Tibial nerve (tissue), 4 donors: ENCODE measurements around the gene GPC6. TPM values are rescaled to one million over a fixed set of nuclear protein-coding genes. Genes with fewer than 3 reads are reported as not detected.

Source experiments
- DNase-seq, 2 donors: peaks; one replicate each; pipeline ENCODE4 v3.0.0-alpha.2; 2019; ENCODE audit warnings: low spot score in 2 of 2
- H3K27ac ChIP-seq, 4 donors: fragments of 200-600 bp; sonication (generic) in 3 of 4; one replicate each; pipeline ENCODE4 v1.5.1; 2017 to 2019; ENCODE audit warnings: mild to moderate bottlenecking in 1 of 4
- H3K27me3 ChIP-seq, 2 donors: fragments of 200-600 bp; sonication (generic) in 1 of 2; one replicate each; pipeline versions ENCODE4 v1.5.1 to v1.6.0; 2017 to 2019
- H3K36me3 ChIP-seq, 3 donors: fragments of 200-600 bp; sonication (generic); one replicate each; pipeline ENCODE4 v1.5.1; 2018 to 2019
- H3K4me1 ChIP-seq, 4 donors: fragments of 200-600 bp; sonication (generic) in 3 of 4; one replicate each; pipeline ENCODE4 v1.5.1; 2017 to 2019
- H3K4me3 ChIP-seq, 4 donors: fragments of 200-600 bp; sonication (generic) in 3 of 4; one replicate each; pipeline ENCODE4 v1.5.1; 2017 to 2019; ENCODE audit warnings: mild to moderate bottlenecking in 1 of 4, moderate library complexity in 1 of 4
- H3K9me3 ChIP-seq, 4 donors: fragments of 200-600 bp; sonication (generic) in 3 of 4; one replicate each; pipeline ENCODE4 v1.5.1; 2017 to 2019
- EP300 ChIP-seq, 2 donors: sonication (generic); formaldehyde crosslinking; IDR thresholded peaks; one replicate each; pipeline ENCODE4 v1.6.1; 2017; ENCODE audit warnings: antibody characterized with exemption in 2 of 2, mild to moderate bottlenecking in 1 of 2
- POLR2A ChIP-seq, 2 donors: fragments of 450-650 bp; IDR thresholded peaks; one replicate each; pipeline ENCODE4 v1.6.1; 2017; ENCODE audit warnings: antibody characterized with exemption in 2 of 2, mild to moderate bottlenecking in 2 of 2, moderate library complexity in 2 of 2
- WGBS, 2 donors: methylation state at CpG; one replicate each; pipeline ENCODE4 v1.1.5; 2018; 5-methylcytosine and 5-hydroxymethylcytosine counted together
- total RNA-seq, 4 donors: library from RNA; depleted of rRNA; stranded (reverse); fragments of >200 nt; gene quantifications; one replicate each; pipeline ENCODE4 v1.1.0, GENCODE V29; 2016
- TF ChIP-seq, protein P1 (sequence below), 5 experiments: fragments of 200-600 bp in 3 of 5; fragments of 450-650 bp in 2 of 5; sonication (generic) in 3 of 5; IDR thresholded peaks; one replicate each; pipeline ENCODE4 v1.5.1; 2016 to 2019; ENCODE audit warnings: antibody characterized with exemption in 5 of 5, mild to moderate bottlenecking in 3 of 5, moderate library complexity in 2 of 5

Gene GPC6
- total RNA-seq, 4 donors from 2014 or later = 21.9 to 39.5 (median 29.8) TPM

DNA sequence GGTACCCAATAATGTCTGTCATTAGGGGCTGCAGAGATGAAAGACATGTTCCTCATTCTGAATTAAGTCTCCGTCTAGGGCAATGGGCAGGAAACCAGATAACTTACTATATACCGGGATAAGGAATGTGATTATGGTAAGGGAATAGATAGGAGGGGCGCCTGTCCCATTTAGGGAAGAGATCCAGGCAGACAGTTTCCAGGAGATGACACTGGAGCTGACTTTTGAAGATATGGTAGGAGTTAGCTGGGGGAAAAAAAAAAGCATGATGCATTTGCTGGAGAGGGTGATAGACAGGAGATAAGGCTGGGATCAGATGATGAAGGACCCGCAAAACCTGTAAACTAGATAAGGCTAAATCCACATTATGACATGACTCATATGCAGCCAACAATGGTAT, 912.2 kb downstream of the GPC6 start:
- 88 to 95% methylated on average over 4 of the region's 4 CpGs for WGBS, 2 donors
- H3K9me3 ChIP-seq = no peaks in the 10 kb centered on the region
- no peak for DNase-seq
- no peaks in the 10 kb centered on the region for H3K27me3 ChIP-seq
- TF ChIP-seq EP300 (IDR thresholded peaks at IDR 0.05) (no peak), POLR2A (IDR thresholded peaks at IDR 0.05) (no peak)
- TF ChIP-seq, protein P1, sequence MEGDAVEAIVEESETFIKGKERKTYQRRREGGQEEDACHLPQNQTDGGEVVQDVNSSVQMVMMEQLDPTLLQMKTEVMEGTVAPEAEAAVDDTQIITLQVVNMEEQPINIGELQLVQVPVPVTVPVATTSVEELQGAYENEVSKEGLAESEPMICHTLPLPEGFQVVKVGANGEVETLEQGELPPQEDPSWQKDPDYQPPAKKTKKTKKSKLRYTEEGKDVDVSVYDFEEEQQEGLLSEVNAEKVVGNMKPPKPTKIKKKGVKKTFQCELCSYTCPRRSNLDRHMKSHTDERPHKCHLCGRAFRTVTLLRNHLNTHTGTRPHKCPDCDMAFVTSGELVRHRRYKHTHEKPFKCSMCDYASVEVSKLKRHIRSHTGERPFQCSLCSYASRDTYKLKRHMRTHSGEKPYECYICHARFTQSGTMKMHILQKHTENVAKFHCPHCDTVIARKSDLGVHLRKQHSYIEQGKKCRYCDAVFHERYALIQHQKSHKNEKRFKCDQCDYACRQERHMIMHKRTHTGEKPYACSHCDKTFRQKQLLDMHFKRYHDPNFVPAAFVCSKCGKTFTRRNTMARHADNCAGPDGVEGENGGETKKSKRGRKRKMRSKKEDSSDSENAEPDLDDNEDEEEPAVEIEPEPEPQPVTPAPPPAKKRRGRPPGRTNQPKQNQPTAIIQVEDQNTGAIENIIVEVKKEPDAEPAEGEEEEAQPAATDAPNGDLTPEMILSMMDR (IDR thresholded peaks at IDR 0.05) = no peak
- no peak overlapping the region for H3K4me3 ChIP-seq
- H3K4me1 ChIP-seq = no peaks in the 10 kb centered on the region
- H3K36me3 ChIP-seq = no peaks in the 10 kb centered on the region
- no peak overlapping the region for H3K27ac ChIP-seq

DNA sequence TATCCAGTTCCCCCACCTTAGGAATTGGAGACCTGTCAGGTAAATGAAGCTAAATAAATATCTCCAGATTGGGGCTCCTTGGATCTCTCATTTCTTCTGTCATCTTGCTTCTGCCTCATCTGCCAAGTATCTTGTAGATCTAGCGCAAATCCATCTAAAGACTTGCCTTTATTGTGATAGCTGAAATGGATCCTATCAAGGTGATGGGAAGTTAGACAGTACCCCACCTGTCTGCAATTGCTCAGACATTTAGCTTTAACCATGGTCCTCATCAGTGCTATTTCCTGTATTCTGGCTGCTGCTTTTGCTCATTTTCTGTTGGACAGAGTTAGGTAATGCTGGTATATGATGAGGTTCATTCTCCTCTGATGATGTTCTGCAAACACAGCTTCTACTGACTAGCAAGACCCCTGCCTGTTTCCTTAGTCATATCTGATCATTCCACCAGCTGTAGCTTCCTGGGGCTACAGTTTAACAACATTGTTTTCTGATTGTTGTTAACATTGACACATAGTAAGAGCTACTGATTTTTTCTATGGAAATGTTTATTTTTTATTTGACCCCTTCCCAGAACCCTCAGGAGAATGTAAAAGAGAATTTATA, 912.9 kb downstream of the GPC6 start:
- Histone ChIP-seq H3K4me3 (no peak overlapping the region), H3K4me1 (no peaks in the 10 kb centered on the region), H3K27me3 (no peaks in the 10 kb centered on the region), H3K27ac (no peak overlapping the region), H3K36me3 (no peaks in the 10 kb centered on the region), H3K9me3 (no peaks in the 10 kb centered on the region)
- TF ChIP-seq, protein P1 (IDR thresholded peaks at IDR 0.05) = no peak
- TF ChIP-seq EP300 (IDR thresholded peaks at IDR 0.05) (no peak), POLR2A (IDR thresholded peaks at IDR 0.05) (no peak)
- 95 to 100% methylated on average over 1 of the region's 1 CpG for WGBS, 2 donors
- DNase-seq = no peak

DNA sequence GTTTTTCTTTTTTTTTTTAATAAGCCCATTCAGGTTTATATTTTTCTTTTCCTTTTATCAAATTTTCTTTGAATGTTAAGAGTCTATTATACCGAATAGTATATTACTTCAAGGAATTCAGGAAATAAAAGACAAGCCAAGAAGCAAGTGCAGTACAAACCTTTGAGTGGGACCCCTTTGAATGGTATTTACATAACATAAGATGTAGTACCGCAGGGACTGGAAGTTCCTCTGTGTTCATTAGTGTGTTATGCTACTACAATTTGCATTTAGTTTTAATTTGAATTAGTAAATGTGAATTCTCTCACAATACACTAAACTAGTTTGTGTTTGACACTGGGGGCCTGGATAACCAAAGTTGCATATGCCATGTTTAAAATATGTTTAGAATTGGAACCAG, 913.4 kb downstream of the GPC6 start:
- H3K36me3 ChIP-seq = no peaks in the 10 kb centered on the region
- no peak for DNase-seq
- TF ChIP-seq EP300 (IDR thresholded peaks at IDR 0.05) (no peak), POLR2A (IDR thresholded peaks at IDR 0.05) (no peak)
- TF ChIP-seq, protein P1 (IDR thresholded peaks at IDR 0.05) = no peak
- H3K4me3 ChIP-seq = no peak overlapping the region
- no peaks in the 10 kb centered on the region for H3K9me3 ChIP-seq
- H3K4me1 ChIP-seq = no peaks in the 10 kb centered on the region
- no peaks in the 10 kb centered on the region for H3K27me3 ChIP-seq
- H3K27ac ChIP-seq = no peak overlapping the region
- WGBS, 2 donors = 59 to 60% methylated on average over 2 of the region's 2 CpGs

DNA sequence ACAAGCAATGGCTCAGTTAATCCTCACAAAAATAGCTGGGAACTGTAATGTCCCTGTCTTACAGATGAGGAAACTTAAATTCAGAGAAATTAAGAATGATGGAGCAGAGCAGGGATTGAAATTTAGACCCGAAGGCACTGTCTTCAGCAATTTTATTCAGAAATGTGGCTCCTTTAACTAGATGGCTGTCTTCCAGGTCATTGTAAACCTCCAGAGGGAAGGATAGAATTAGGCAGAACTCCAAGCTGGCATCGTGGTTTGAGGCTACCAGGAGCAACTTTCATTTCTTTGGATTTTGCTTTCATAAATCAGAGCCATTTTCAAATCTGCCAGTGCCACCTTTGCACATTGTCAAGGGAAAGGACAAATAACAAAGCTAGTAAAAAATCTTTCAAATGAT, 913.9 kb downstream of the GPC6 start:
- DNase-seq = no peak
- 45 to 52% methylated on average over 2 of the region's 2 CpGs for WGBS, 2 donors
- H3K4me3 ChIP-seq = no peak overlapping the region
- H3K27me3 ChIP-seq = no peaks in the 10 kb centered on the region
- H3K27ac ChIP-seq = no peak overlapping the region
- TF ChIP-seq POLR2A (IDR thresholded peaks at IDR 0.05) (no peak), EP300 (IDR thresholded peaks at IDR 0.05) (no peak)
- TF ChIP-seq, protein P1 (IDR thresholded peaks at IDR 0.05) = no peak
- no peaks in the 10 kb centered on the region for H3K9me3 ChIP-seq
- H3K4me1 ChIP-seq = no peaks in the 10 kb centered on the region
- no peaks in the 10 kb centered on the region for H3K36me3 ChIP-seq

DNA sequence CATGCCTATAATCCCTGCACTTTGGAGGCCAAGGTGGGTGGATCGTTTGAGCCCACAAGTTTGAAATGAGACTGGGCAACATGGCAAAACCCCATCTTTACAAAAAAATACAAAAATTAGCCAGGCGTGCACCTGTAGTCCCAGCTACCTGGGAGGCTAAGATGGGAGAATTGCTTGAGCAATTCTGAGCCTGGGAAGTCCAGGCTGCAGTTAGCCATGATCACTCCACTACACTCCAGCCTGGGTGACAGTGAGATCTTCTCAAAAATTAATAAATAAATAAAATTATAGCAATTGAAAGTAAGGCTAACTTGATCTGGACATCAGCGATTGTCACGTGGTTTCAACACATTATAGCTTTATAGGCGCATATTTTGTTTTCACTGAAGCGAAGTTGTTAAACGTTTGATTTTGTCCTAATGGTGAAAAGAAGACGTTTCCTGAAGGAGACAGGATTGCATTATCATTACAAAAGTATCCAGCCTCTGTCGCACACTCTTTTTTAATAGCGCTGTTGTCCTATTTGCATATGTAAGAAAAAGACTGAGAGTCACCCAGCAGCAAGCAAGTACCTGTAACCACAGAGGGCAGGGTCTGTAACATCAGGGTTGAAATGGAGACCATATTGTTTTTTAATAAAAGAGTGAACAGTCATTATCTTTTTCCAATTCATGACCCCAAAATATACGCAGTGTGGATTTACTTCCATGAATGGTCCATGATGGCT, 917.2 kb downstream of the GPC6 start:
- H3K4me1 ChIP-seq = no peaks in the 10 kb centered on the region
- H3K4me3 ChIP-seq = no peak overlapping the region
- WGBS, 2 donors = 73 to 80% methylated on average over 11 of the region's 11 CpGs
- H3K27me3 ChIP-seq = no peaks in the 10 kb centered on the region
- H3K36me3 ChIP-seq = no peaks in the 10 kb centered on the region
- no peak for DNase-seq
- H3K9me3 ChIP-seq = no peaks in the 10 kb centered on the region
- H3K27ac ChIP-seq = no peak overlapping the region
- TF ChIP-seq POLR2A (IDR thresholded peaks at IDR 0.05) (no peak), EP300 (IDR thresholded peaks at IDR 0.05) (no peak)
- TF ChIP-seq, protein P1 (IDR thresholded peaks at IDR 0.05) = no peak
